ENCODE results near the gene MAMDC2.
"Not testable (repeated sequence)": the region's sequence is repeated elsewhere in the genome, so short reads cannot be mapped to it uniquely, and the experiment has no call there.

Gene MAMDC2

GRCh38 chr9:70143394-70144130 lies 99.9 kb downstream of the MAMDC2 start:
- no peak for DNase-seq

- DNase-seq, result no peak
Measured at GRCh38 chr9:70144131-70144503, 100.5 kb downstream of the MAMDC2 start.

GRCh38 chr9:70145981-70146380 lies 102.3 kb downstream of the MAMDC2 start:
- DNase-seq, result no peak

DNA sequence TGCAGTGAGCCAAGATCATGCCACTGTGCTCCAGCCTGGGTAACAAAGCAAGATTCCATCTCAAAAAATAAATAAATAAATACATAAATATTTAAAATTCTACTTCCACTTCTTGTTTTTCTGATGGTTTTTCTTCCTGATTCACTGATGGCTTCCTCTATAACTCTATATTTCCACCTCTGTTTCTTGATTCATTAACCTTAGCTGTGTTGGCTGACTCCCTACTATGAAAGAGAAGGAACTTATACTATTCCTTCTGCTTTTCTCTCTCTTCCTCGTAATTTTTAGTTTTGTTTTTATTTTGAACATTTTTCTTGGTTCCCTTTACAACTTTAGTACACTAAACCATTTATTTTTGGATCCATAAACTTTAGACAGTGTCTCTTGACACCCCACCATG lies 103.5 kb downstream of the MAMDC2 start:
- DNase-seq, result no peak

DNA sequence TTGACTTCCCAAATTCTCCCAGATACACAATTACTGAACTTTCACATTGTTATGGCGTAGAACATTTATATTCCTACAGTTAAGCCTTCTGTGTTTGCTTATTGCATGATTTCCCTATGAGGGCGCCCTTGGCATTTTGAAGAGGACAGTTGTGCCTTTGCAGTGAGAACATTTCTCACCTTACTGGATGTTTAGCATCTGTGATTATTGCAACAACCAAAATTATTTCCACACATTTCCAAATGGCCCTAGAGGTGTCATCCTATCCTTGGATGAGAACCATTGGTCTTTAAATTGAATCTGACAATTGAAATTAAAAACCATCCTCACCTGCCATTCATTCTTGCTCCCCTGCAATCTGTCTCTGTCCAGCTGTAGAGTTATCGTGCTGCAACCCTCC lies 104.0 kb downstream of the MAMDC2 start:
- DNase-seq, result no peak

- no peak for DNase-seq
Measured at GRCh38 chr9:70152350-70152749, 108.7 kb downstream of the MAMDC2 start.

GRCh38 chr9:70156729-70157128 lies 113.1 kb downstream of the MAMDC2 start:
- no peak for DNase-seq

GRCh38 chr9:70159630-70160029 lies 116.0 kb downstream of the MAMDC2 start:
- peak; percentile 57 for DNase-seq

GRCh38 chr9:70160686-70161600 lies 117.3 kb downstream of the MAMDC2 start:
- DNase-seq, result no peak

DNA sequence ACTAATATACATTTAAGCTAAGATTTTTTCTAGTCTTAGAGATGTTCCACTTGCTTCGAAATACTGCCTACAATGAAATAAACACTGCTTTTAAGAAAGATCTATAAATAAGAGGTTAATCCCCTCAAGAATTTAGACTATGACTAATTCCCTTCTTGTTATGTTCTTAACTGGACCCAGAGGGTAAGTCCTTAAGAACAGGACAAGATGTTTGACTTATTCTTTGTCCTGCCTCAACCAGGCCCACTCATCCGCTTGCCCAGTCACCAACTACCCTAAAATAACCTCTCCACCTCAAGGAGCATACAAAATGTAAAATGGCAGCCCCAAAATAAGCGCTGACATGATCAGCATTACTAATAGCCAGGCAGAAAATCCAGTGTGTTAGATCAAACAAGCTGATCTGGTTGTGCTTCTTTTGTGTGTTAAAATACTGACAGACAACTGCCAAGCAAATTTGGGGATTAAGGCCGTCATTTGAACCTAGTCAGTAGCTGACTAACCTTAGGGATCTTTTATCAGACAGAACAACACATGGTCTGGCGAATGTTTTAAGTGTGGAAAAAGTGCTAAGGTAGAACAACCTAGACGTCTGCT lies 121.5 kb downstream of the MAMDC2 start:
- DNase-seq, result no peak

GRCh38 chr9:70168521-70168920 lies 124.9 kb downstream of the MAMDC2 start:
- no peak for DNase-seq

DNA sequence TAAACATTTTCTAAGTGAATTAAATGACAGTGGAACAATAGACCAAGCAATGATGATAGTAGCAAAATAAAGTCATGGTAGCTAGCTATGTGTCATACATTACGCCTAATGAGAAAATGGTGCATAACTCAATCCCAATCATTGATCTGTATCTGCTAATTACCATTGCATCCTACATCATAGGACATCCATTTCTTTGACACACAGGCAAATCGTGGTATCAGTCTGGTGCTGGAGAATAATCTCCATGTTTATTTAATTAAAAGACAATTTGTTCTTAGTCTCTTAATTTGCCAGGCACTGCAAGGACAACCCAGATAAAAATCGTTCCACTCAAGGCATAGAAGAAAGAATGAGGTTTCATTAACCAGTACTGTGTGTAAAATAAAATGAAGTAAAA lies 125.6 kb downstream of the MAMDC2 start:
- no peak for DNase-seq

- DNase-seq, result no peak
Measured at GRCh38 chr9:70170151-70170790, 126.6 kb downstream of the MAMDC2 start.

DNA sequence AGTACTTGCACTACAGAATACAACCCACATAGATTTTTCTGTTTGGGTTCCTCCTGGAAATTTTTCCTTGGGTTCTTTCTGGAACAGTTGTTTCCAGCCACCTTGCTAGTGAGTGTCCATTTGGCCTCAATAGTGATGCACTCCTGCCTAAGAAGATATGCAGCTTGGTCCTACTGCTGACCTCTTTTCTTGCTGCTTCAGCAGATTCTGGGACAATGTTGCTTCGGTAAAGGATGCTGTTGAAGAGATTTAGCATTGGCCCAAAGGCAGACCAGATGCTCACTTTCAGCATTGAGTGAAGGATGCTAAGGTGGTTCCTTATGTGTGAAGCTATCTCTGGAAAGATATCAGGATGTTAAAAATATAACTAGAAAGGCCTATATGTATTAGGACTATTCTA lies 128.9 kb downstream of the MAMDC2 start:
- no peak for DNase-seq

GRCh38 chr9:70177121-70177520 lies 133.5 kb downstream of the MAMDC2 start:
- no peak for DNase-seq

DNA sequence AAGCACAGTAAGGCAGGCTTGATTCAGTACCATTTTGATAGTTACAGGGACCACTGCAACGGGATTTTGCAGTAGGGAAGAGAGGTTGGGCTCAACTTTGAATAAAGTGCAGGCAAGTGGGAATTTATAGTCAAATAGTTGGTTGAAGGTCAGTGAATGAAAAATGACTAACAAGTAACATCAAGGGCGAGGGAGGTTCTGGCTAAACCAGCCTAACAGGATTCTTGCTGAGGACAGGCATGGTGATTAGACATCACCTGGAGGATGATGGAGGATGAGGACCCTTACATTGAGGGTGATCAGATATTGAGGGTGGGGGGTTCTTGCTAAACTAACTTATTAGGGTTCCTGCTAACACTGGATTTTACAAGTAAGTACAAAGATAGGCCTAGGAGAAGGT lies 149.1 kb downstream of the MAMDC2 start:
- DNase-seq, result peak; percentile 60

- DNase-seq, result no peak
Measured at GRCh38 chr9:70195456-70195855, 151.8 kb downstream of the MAMDC2 start.

- no peak for DNase-seq
Measured at GRCh38 chr9:70197216-70198044, 153.8 kb downstream of the MAMDC2 start.

DNA sequence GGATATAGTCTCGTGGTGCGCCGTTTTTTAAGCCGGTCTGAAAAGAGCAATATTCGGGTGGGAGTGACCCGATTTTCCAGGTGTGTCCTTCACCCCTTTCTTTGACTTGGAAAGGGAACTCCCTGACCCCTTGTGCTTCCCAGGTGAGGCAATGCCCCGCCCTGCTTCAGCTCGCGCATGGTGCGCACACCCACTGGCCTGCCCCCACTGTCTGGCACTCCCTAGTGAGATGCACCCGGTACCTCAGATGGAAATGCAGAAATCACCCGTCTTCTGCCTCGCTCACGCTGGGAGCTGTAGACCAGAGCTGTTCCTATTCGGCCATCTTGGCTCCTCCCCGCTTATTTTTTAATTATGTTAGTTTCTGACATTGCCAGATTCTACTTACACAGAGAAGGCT lies 161.1 kb downstream of the MAMDC2 start:
- not testable (repeated sequence) for DNase-seq

GRCh38 chr9:70205366-70206020 lies 161.8 kb downstream of the MAMDC2 start:
- DNase-seq, result peak; percentile 55

DNA sequence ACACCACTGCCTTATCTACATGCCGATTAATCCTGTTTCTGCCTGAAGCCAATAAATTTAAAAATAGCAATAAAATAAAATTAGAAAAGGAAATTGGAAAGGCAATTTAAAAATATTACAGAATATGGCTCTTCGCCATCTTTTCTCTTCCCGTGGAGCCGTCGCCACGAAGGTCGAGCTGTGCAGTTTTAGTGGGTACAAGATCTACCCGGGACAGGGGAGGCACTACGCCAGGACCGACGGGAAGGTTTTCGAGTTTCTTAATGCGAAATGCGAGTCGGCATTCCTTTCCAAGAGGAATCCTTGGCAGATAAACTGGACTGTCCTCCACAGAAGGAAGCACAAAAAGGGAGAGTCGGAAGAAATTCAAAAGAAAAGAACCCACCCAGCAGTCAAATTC lies 173.4 kb downstream of the MAMDC2 start:
- DNase-seq, result no peak

DNA sequence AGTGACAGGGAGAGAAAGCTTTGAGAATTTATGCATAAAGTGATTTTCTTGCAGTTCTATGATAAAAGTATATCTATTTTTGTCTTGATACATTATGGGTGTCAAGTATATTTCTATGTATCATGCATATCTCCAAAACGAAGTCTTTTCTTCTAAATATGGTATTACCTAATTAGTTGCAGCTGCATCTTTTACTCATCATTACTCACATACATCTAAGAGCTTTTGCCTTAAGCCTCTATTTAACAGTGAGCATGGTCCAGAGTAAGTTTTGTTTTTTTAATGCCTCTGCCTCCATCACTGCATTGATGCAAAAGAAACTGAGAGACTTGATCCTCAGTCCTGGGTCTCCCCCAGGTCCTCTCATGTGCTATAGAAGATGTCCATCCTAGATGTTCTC lies 175.1 kb downstream of the MAMDC2 start:
- no peak for DNase-seq
